Aorta (tissue), 5 donors: ENCODE results near the gene PSMF1. TPM values are rescaled to one million over a fixed set of nuclear protein-coding genes. Genes with fewer than 3 reads are reported as not detected.
A peak's percentile ranks its signal among the peaks of the same experiment; 100 is the strongest.
"Not testable (repeated sequence)": the region's sequence is repeated elsewhere in the genome, so short reads cannot be mapped to it uniquely, and the experiment has no call there.

Experiments
- ATAC-seq: fragments of 200-7000 bp; cut with Tn5 transposase; one replicate; pipeline ENCODE4 v1.9.1; 2022; ENCODE audit warnings: moderate library complexity; ENCODE audit not compliant: low FRiP score
- DNase-seq, 2 donors: peaks; one replicate each; pipeline ENCODE4 v3.0.0-alpha.2; 2020
- H3K27ac ChIP-seq, 2 donors: one replicate each; pipeline ENCODE4 v1.5.1; 2013; ENCODE audit warnings: low read length in 2 of 2, mild to moderate bottlenecking in 2 of 2, moderate library complexity in 2 of 2, control low read depth in 1 of 2, inconsistent platforms in 1 of 2, low read depth in 1 of 2
- H3K27me3 ChIP-seq, 2 donors: one replicate each; pipeline ENCODE4 v1.6.1; 2013; ENCODE audit warnings: control low read depth in 1 of 2, low read length in 1 of 2, mild to moderate bottlenecking in 1 of 2, moderate library complexity in 1 of 2; ENCODE audit not compliant: insufficient read depth in 2 of 2, control insufficient read depth in 1 of 2
- H3K36me3 ChIP-seq, 2 donors: one replicate each; pipeline ENCODE4 v1.6.1; 2013; ENCODE audit warnings: control low read depth in 1 of 2, low read length in 1 of 2, mild to moderate bottlenecking in 1 of 2; ENCODE audit not compliant: insufficient read depth in 2 of 2, control insufficient read depth in 1 of 2
- H3K4me1 ChIP-seq, 2 donors: one replicate each; pipeline ENCODE4 v1.6.1; 2013; ENCODE audit warnings: low read length in 2 of 2, control low read depth in 1 of 2, mild to moderate bottlenecking in 1 of 2, moderate library complexity in 1 of 2; ENCODE audit not compliant: insufficient read depth in 2 of 2, control insufficient read depth in 1 of 2
- H3K4me3 ChIP-seq, 2 donors: one replicate each; pipeline ENCODE4 v1.5.1; 2013; ENCODE audit warnings: low read length in 2 of 2, control low read depth in 1 of 2, mild to moderate bottlenecking in 1 of 2
- H3K9me3 ChIP-seq: one replicate; pipeline ENCODE4 v1.6.1; 2013; ENCODE audit warnings: mild to moderate bottlenecking, low read length; ENCODE audit not compliant: control insufficient read depth
- WGBS, 2 donors: extraction: QIAGEN DNeasy Blood & Tissue Kit; methylation state at CpG; one replicate each; pipeline ENCODE4 v1.1.7; 2013; 5-methylcytosine and 5-hydroxymethylcytosine counted together
- intact Hi-C, 2 donors: fragments of 100-400 bp; cut with DNase I; formaldehyde crosslinking; loops; one replicate each; pipeline versions ENCODE4 v1.14.2 to v1.15.0; 2022
- polyA plus RNA-seq, 2 donors: library from polyadenylated mRNA; stranded (reverse); fragments of 200-250 nt; gene quantifications; one replicate each; pipeline ENCODE4 v1.2.3, GENCODE V29; 2013
- total RNA-seq, 2 donors: library from RNA; stranded (reverse); fragmentation: NEBNext Ultra II Directional; extraction: Animal tissue kit (Norgen Biotek cat#: 25700); gene quantifications; one replicate each; pipeline ENCODE4 v1.2.1, GENCODE V29; 2021
- donor health status: healthy with polysubstance abuse.
- donor health status: Bipolar disorder and iron deficiency.
- donor health status: DM: no; HTN: no; CAD: no.
- donor health status: DM: no; HTN: no; CAD: no.
- donor health status: DM: yes; HTN: yes; CAD: no.

PSMF1 gene
- total and polyA plus RNA-seq, 4 donors, result 39.3 to 105 (median 83.8) TPM

DNA sequence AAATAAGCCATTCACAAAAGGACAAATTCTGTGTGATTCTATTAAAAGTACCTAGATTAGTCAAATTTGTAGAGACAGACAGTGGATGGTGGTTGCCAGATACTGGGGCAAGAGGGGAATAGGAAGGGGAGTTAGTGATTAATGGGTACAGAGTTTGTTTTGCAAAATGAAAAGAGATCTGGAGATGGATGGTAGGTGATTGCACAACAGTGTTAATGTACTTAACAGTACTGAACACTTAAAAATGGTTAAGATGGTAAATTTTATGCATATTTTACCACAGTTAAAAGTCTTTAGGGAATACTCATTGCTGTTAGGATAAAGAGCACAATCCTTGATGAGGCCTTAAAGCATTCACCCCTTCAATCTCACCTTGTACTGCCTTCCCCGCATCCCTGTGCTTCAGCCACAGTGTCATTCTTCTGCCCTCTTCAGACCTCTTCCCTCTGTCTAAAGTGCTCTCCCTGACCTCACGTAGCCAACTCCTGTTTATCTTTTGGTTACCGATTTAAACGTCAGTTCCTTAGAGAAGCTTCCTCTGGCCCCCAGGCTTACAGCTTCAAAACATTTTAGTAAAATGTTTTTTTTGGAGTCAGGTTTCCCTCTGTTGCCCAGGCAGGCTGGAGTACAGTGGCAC is 11.8 kb downstream of the PSMF1 start:
- no peaks in the 10 kb centered on the region for H3K9me3 ChIP-seq
- H3K36me3 ChIP-seq, result peaks cover 6 to 18% of the 10 kb centered on the region in 2 donors
- intact Hi-C loops, result no loop called here
- H3K4me1 ChIP-seq, result peaks cover 0 to 1% of the 10 kb centered on the region in 2 donors
- no peak overlapping the region for H3K4me3 ChIP-seq
- no peaks in the 10 kb centered on the region for H3K27me3 ChIP-seq
- DNase-seq, result no peak
- no peak for ATAC-seq
- H3K27ac ChIP-seq, result no peak overlapping the region
- WGBS, 2 donors, result 45 to 60% methylated on average over 4 of the region's 4 CpGs

- H3K4me3 ChIP-seq, result no peak overlapping the region
- peak; percentile 64 to 78 for DNase-seq
- ATAC-seq, result no peak
- H3K27ac ChIP-seq, result no peak overlapping the region
- H3K4me1 ChIP-seq, result peaks cover 0 to 1% of the 10 kb centered on the region in 2 donors
- intact Hi-C loops, result no loop called here
- no peaks in the 10 kb centered on the region for H3K9me3 ChIP-seq
- 87 to 90% methylated on average over 5 of the region's 5 CpGs for WGBS, 2 donors
- H3K27me3 ChIP-seq, result no peaks in the 10 kb centered on the region
- peaks cover 8 to 19% of the 10 kb centered on the region in 2 donors for H3K36me3 ChIP-seq
These were observed 12.4 kb downstream of the PSMF1 start for GRCh38 chr20:1130847-1131246.

GRCh38 chr20:1131354-1131753 is 13.0 kb downstream of the PSMF1 start:
- H3K9me3 ChIP-seq, result no peaks in the 10 kb centered on the region
- DNase-seq (no peak), ATAC-seq (no peak)
- no peak overlapping the region for H3K4me3 ChIP-seq
- no peak overlapping the region for H3K27ac ChIP-seq
- peaks cover 10 to 19% of the 10 kb centered on the region in 2 donors for H3K36me3 ChIP-seq
- no peaks in the 10 kb centered on the region for H3K27me3 ChIP-seq
- intact Hi-C loops, result no loop called here
- WGBS, 2 donors, result 94 to 96% methylated on average over 3 of the region's 3 CpGs
- peaks cover 0 to 1% of the 10 kb centered on the region in 2 donors for H3K4me1 ChIP-seq

DNA sequence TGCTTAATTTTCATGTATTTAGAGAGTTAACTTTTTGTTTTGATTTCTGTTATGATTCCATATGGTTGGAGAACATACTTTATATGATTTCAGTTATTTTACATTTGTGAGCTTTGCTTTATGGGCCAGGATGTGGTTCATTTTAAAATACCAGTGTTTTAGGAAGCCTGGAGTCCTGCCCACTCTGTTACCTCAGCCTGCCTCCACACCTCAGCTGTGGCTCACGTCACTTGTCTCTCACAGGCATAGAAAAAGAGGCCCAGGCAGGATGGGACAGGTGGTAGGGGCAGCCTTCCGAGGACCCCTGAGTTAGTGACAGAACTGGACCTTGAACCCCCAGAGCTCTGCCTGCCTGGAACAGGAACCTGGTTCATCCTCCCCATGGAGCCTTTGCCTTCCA is 16.0 kb downstream of the PSMF1 start:
- ATAC-seq (no peak), DNase-seq (no peak)
- WGBS, 2 donors, result 82 to 92% methylated on average over 2 of the region's 2 CpGs
- H3K9me3 ChIP-seq, result no peaks in the 10 kb centered on the region
- no peak overlapping the region for H3K27ac ChIP-seq
- no peaks in the 10 kb centered on the region for H3K27me3 ChIP-seq
- no peak overlapping the region for H3K4me3 ChIP-seq
- intact Hi-C loops, result no loop called here
- peaks cover 5 to 16% of the 10 kb centered on the region in 2 donors for H3K36me3 ChIP-seq
- peaks cover 0 to 1% of the 10 kb centered on the region in 2 donors for H3K4me1 ChIP-seq

- intact Hi-C loops, result no loop called here
- peaks cover 5 to 15% of the 10 kb centered on the region in 2 donors for H3K36me3 ChIP-seq
- no peaks in the 10 kb centered on the region for H3K9me3 ChIP-seq
- H3K27me3 ChIP-seq, result no peaks in the 10 kb centered on the region
- H3K27ac ChIP-seq, result no peak overlapping the region
- WGBS, 2 donors, result 91 to 96% methylated on average over 12 of the region's 12 CpGs
- no peak overlapping the region for H3K4me3 ChIP-seq
- DNase-seq (no peak), ATAC-seq (no peak)
- peaks cover 0 to 1% of the 10 kb centered on the region in 2 donors for H3K4me1 ChIP-seq
These were observed 16.4 kb downstream of the PSMF1 start for GRCh38 chr20:1134836-1135235.

DNA sequence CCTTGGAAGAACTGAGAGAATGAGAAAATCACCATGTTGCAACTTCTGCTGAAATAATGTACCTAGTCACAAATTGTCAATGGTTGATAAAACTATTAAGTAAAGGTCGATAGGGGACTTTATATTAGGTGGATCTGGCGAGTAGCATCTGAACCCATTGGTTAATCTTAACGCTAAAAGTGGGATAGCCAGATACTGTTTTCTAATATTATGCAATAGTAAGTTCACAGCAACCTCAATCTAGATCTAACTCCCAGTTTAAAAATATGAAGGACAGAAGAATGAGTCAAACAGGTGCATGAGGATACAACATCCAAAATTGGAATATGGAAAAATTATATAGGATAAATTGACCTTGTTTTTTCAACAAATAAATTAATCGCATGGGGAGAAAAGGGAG is 18.8 kb downstream of the PSMF1 start:
- 82 to 85% methylated on average over 4 of the region's 4 CpGs for whole genome bisulfite sequencing, 2 donors
- no peaks in the 10 kb centered on the region for H3K27me3 ChIP-seq
- ATAC-seq, result no peak
- H3K36me3 ChIP-seq, result peaks cover 5% of the 10 kb centered on the region in 2 donors
- H3K4me1 ChIP-seq, result no peaks in the 10 kb centered on the region
- intact Hi-C loops, result no loop called here
- H3K27ac ChIP-seq, result no peak overlapping the region
- no peak for DNase-seq
- no peak overlapping the region for H3K4me3 ChIP-seq
- H3K9me3 ChIP-seq, result no peaks in the 10 kb centered on the region

DNA sequence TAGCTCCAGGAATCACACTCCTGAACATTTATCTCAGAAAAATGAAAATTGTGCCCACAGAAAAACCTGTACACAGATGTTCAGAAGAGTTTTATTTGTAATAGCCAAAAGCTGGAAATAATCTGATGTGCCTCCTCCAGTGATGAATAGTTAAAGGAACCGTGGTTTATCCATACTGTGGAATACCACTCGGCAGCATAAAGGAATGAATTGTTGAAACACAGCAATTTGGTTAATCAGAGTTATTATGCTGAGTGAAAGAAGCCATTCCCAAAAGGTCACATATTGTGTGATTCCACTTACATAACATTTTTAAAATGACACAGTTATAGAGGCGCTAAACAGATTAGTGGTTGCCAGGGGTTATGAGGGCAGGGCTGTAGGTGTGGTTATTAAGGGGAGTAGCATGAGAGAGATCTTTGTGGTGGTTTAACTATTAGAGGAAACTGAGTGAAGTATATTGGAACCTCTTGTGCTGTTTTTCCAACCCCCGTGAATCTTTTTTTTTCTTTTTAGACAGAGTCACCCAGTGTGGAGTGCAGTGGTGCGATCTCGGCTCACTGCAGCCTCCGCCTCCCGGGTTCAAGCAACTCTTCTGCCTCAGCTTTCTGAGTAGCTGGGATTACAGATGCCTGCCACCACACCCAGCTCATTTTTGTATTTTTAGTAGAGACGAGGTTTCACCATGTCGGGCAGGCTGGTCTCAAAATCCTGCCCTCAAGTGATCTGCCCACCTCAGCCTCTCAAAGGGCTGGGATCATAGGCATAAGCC is 26.2 kb downstream of the PSMF1 start:
- Histone ChIP-seq H3K9me3 (no peaks in the 10 kb centered on the region), H3K27ac (no peak overlapping the region), H3K36me3 (peaks cover 3 to 5% of the 10 kb centered on the region in 2 donors), H3K4me3 (no peak overlapping the region), H3K27me3 (no peaks in the 10 kb centered on the region), H3K4me1 (no peaks in the 10 kb centered on the region)
- intact Hi-C loops, result no loop called here
- DNase-seq (no peak), ATAC-seq (no peak)
- 92% methylated on average over 10 of the region's 10 CpGs for WGBS, 2 donors

DNA sequence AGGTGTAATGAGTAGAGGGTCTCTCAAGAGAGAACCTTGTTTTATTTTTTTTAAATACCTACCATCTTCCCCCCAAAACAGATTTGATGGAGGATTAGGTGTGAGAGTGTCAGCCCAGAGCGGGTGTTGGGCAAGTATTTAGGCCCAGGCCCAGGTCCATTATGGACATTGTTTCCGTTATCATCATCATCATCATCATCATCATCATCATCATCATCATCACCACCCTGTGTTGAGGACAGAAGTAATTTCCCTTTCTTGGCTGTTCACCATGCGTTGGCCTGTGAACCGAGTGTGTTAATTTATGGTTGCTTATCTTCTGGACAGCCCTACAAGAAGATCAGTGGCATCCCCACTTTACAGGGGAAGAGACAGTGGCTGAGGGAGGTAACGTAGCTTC is 28.6 kb downstream of the PSMF1 start:
- no peaks in the 10 kb centered on the region for H3K9me3 ChIP-seq
- no peaks in the 10 kb centered on the region for H3K27me3 ChIP-seq
- intact Hi-C loops, result no loop called here
- WGBS, 2 donors, result 79 to 91% methylated on average over 5 of the region's 5 CpGs
- H3K4me3 ChIP-seq, result no peak overlapping the region
- no peaks in the 10 kb centered on the region for H3K4me1 ChIP-seq
- ATAC-seq, result no peak
- H3K36me3 ChIP-seq, result peaks cover 3 to 5% of the 10 kb centered on the region in 2 donors
- DNase-seq, result no peak
- no peak overlapping the region for H3K27ac ChIP-seq

DNA sequence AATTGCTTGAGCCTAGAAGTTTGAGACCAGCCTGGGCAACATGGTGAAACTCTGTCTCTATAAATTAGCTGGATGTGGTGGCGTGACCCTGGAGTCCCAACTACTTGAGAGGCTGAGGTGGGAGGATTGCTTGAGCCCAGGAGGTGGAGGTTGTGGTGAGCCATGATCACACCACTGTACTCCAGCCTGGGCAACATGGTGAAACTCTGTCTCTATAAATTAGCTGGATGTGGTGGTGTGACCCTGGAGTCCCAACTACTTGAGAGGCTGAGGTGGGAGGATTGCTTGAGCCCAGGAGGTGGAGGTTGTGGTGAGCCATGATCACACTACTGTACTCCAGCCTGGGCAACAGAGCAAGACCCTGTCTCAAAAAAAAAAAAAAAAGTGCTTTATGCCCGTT is 31.4 kb downstream of the PSMF1 start:
- H3K4me3 ChIP-seq, H3K27me3 ChIP-seq, H3K27ac ChIP-seq, H3K9me3 ChIP-seq, H3K36me3 ChIP-seq, DNase-seq, H3K4me1 ChIP-seq, ATAC-seq, intact Hi-C loops: not testable (repeated sequence)
- WGBS, 2 donors, result 75 to 95% methylated on average over 2 of the region's 2 CpGs
